Epithelial cell of esophagus (primary cell): Measurements from ENCODE around the gene OR5B2.

ENCODE experiments used
- DNase-seq: peaks from one replicate; pipeline ENCODE4 v3.0.0; 2010; ENCODE audit warnings: low read depth
- H3K4me3 ChIP-seq: 2 replicates; pipeline ENCODE4 v1.5.1; 2011; ENCODE audit warnings: mild to moderate bottlenecking, low read length, control low read depth
- TF ChIP-seq, protein P1 (sequence below): IDR thresholded peaks from 2 replicates; pipeline ENCODE4 v1.5.1; 2011; ENCODE audit warnings: low read depth, mild to moderate bottlenecking, low read length, control low read depth, inconsistent platforms; ENCODE audit not compliant: insufficient read depth; ENCODE audit errors: missing control alignments

The OR5B2 gene

DNA sequence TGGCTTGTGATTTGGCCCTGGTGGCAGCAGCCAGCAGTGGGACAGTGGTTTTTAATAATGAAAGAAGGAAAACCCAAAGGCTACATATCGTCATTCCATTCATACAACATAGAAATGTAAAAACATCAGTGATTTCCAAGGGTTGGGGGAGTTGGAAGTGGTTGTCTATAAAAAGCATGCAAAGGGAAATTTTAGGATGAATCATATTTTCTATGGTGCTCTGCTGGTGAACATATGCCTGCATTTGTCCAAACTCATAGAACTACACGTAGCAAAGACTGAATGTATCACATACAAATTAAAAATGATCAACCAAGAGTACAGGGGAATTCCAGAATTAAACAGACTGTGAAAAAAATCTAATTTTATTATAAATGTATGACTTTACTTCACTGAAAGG, 32.3 kb downstream of the OR5B2 start:
- TF ChIP-seq, protein P1, sequence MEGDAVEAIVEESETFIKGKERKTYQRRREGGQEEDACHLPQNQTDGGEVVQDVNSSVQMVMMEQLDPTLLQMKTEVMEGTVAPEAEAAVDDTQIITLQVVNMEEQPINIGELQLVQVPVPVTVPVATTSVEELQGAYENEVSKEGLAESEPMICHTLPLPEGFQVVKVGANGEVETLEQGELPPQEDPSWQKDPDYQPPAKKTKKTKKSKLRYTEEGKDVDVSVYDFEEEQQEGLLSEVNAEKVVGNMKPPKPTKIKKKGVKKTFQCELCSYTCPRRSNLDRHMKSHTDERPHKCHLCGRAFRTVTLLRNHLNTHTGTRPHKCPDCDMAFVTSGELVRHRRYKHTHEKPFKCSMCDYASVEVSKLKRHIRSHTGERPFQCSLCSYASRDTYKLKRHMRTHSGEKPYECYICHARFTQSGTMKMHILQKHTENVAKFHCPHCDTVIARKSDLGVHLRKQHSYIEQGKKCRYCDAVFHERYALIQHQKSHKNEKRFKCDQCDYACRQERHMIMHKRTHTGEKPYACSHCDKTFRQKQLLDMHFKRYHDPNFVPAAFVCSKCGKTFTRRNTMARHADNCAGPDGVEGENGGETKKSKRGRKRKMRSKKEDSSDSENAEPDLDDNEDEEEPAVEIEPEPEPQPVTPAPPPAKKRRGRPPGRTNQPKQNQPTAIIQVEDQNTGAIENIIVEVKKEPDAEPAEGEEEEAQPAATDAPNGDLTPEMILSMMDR = no peak
- H3K4me3 ChIP-seq = no peak overlapping the region
- no peak for DNase-seq

DNA sequence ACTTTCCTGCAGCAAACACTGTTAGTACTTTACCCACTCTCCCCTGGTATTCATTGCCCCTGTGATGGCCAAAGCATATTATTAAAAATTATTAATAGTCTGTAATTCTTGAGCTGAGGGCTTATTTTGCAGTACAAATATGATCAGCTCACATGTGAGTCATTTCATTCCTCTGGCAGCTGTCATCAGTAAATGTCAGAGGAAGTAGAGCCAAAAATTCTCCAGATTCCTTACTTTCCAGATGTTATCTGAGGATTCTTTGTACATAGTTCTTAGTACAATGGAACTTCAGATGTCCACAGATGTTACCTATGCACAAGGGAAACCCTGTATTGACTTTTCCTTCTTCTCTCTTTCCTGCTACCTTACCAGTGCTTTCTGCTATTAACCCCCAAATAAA, 33.7 kb downstream of the OR5B2 start:
- TF ChIP-seq, protein P1 = no peak
- peak; percentile 73 for DNase-seq
- H3K4me3 ChIP-seq = no peak overlapping the region

DNA sequence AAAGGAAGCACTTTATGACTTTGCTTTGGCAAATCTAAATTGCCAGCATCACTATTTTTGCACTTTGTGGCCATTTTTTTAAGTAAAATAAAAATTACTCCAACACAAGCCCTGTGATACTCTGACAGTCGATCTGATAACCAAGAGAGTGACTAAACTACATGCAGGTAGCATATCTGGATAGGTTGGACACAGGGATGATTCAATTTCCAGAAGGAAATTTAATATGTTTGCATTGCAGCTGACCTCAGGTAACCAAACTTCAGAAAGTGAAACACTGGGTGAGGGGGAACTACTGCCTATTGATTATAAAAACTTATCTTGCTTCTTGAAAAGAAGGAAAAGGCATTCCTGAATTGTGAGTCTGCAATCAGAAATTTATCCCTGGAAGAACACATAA, 35.2 kb downstream of the OR5B2 start:
- DNase-seq = peak; percentile 67
- TF ChIP-seq, protein P1 = no peak
- H3K4me3 ChIP-seq = no peak overlapping the region

DNA sequence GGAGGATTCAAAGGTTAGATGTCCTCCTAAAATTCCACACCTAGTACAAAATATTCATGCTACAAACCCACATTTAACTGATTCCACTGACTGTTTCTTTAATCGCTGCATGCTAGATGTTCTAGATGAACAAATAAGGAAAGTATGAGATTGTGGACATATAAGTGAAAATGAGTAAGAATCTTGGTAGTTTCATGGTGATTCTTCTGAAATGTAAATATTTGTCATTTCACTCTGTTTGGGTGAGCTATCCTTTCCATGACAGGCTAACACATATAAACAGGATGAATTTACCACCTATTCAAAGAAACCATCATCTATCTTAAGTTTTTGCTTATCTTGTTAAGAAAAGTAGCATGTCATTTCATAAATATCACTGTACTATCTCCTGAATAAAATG, 36.0 kb downstream of the OR5B2 start:
- peak; percentile 23 for DNase-seq
- TF ChIP-seq, protein P1 = no peak
- H3K4me3 ChIP-seq = no peak overlapping the region

DNA sequence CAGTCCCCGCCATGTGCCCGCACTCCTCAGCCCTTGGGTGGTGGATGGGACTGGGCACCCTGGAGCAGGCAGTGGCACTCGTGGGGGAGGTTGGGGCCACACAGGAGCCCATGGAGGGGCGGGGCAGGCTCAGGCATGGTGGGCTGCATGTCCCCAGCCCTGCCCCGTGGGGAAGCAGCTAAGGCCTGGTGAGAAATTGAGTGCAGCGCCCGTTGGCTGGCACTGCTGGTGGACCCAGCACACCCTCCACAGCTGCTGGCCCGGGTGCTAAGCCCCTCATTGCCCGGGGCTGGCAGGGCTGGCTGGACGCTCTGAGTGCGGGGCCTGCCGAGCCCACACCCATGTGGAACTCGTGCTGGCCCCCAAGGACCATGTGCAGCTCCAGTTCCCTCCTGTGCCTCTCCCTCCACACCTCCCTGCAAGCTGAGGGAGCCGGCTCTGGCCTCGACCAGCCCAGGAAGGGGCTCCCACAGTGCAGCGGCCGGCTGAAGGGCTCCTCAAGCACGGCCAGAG, 37.3 kb downstream of the OR5B2 start:
- TF ChIP-seq, protein P1 = no peak
- no peak overlapping the region for H3K4me3 ChIP-seq
- no peak for DNase-seq
